Measurements from ENCODE around the gene GPR21.

GPR21 gene

GRCh38 chr9:123005964-123006363, 27.5 kb upstream of the GPR21 start:
- Histone ChIP-seq H3K9ac (ENCODE audit: low read length in 2 of 2) (no peak overlapping the region), H3K27ac (ENCODE audit: low read length) (no peak overlapping the region), H3K27me3 (ENCODE audit: control insufficient read depth in 1 of 2, insufficient read depth in 2 of 2, low read length in 2 of 2) (no peaks in the 10 kb centered on the region), H3K4me1 (ENCODE audit: control insufficient read depth, insufficient read depth, low read length) (no peaks in the 10 kb centered on the region), H3K36me3 (ENCODE audit: control insufficient read depth in 2 of 2, insufficient read depth in 2 of 2, low read length in 2 of 2) (peaks cover 0 to 8% of the 10 kb centered on the region in 2 donors), H3K9me3 (ENCODE audit: control insufficient read depth in 2 of 2, low read length in 2 of 2) (no peaks in the 10 kb centered on the region), H3K4me3 (ENCODE audit: low read length in 2 of 2) (no peak overlapping the region)

- Histone ChIP-seq H3K9me3 (ENCODE audit: control insufficient read depth in 2 of 2, low read length in 2 of 2) (no peaks in the 10 kb centered on the region), H3K36me3 (ENCODE audit: control insufficient read depth in 2 of 2, insufficient read depth in 2 of 2, low read length in 2 of 2) (peaks cover 4 to 8% of the 10 kb centered on the region in 2 donors), H3K27me3 (ENCODE audit: control insufficient read depth in 1 of 2, insufficient read depth in 2 of 2, low read length in 2 of 2) (no peaks in the 10 kb centered on the region), H3K9ac (ENCODE audit: low read length in 2 of 2) (no peak overlapping the region), H3K27ac (ENCODE audit: low read length) (no peak overlapping the region), H3K4me1 (ENCODE audit: control insufficient read depth, insufficient read depth, low read length) (no peaks in the 10 kb centered on the region), H3K4me3 (ENCODE audit: low read length in 2 of 2) (no peak overlapping the region)
Observed at GRCh38 chr9:123007269-123007668, 26.2 kb upstream of the GPR21 start.

GRCh38 chr9:123008909-123009308, 24.6 kb upstream of the GPR21 start:
- H3K4me3 ChIP-seq (ENCODE audit: low read length in 2 of 2) = no peak overlapping the region
- no peak overlapping the region for H3K9ac ChIP-seq (ENCODE audit: low read length in 2 of 2)
- H3K27me3 ChIP-seq (ENCODE audit: control insufficient read depth in 1 of 2, insufficient read depth in 2 of 2, low read length in 2 of 2) = no peaks in the 10 kb centered on the region
- H3K36me3 ChIP-seq (ENCODE audit: control insufficient read depth in 2 of 2, insufficient read depth in 2 of 2, low read length in 2 of 2) = peaks cover 4 to 8% of the 10 kb centered on the region in 2 donors
- no peak overlapping the region for H3K27ac ChIP-seq (ENCODE audit: low read length)
- H3K9me3 ChIP-seq (ENCODE audit: control insufficient read depth in 2 of 2, low read length in 2 of 2) = no peaks in the 10 kb centered on the region
- H3K4me1 ChIP-seq (ENCODE audit: control insufficient read depth, insufficient read depth, low read length) = no peaks in the 10 kb centered on the region

- no peaks in the 10 kb centered on the region for H3K4me1 ChIP-seq (ENCODE audit: control insufficient read depth, insufficient read depth, low read length)
- no peak overlapping the region for H3K4me3 ChIP-seq (ENCODE audit: low read length in 2 of 2)
- no peaks in the 10 kb centered on the region for H3K9me3 ChIP-seq (ENCODE audit: control insufficient read depth in 2 of 2, low read length in 2 of 2)
- H3K27ac ChIP-seq (ENCODE audit: low read length) = no peak overlapping the region
- peaks cover 4 to 21% of the 10 kb centered on the region in 2 donors for H3K36me3 ChIP-seq (ENCODE audit: control insufficient read depth in 2 of 2, insufficient read depth in 2 of 2, low read length in 2 of 2)
- no peaks in the 10 kb centered on the region for H3K27me3 ChIP-seq (ENCODE audit: control insufficient read depth in 1 of 2, insufficient read depth in 2 of 2, low read length in 2 of 2)
- H3K9ac ChIP-seq (ENCODE audit: low read length in 2 of 2) = no peak overlapping the region
Observed at GRCh38 chr9:123011380-123011779, 22.1 kb upstream of the GPR21 start.

GRCh38 chr9:123011878-123012528, 21.5 kb upstream of the GPR21 start:
- peaks cover 4 to 24% of the 10 kb centered on the region in 2 donors for H3K36me3 ChIP-seq (ENCODE audit: control insufficient read depth in 2 of 2, insufficient read depth in 2 of 2, low read length in 2 of 2)
- H3K9me3 ChIP-seq (ENCODE audit: control insufficient read depth in 2 of 2, low read length in 2 of 2) = no peaks in the 10 kb centered on the region
- H3K4me1 ChIP-seq (ENCODE audit: control insufficient read depth, insufficient read depth, low read length) = no peaks in the 10 kb centered on the region
- H3K27me3 ChIP-seq (ENCODE audit: control insufficient read depth in 1 of 2, insufficient read depth in 2 of 2, low read length in 2 of 2) = no peaks in the 10 kb centered on the region
- no peak overlapping the region for H3K4me3 ChIP-seq (ENCODE audit: low read length in 2 of 2)
- H3K27ac ChIP-seq (ENCODE audit: low read length) = no peak overlapping the region
- no peak overlapping the region for H3K9ac ChIP-seq (ENCODE audit: low read length in 2 of 2)

- Histone ChIP-seq H3K27me3 (ENCODE audit: control insufficient read depth in 1 of 2, insufficient read depth in 2 of 2, low read length in 2 of 2) (no peaks in the 10 kb centered on the region), H3K36me3 (ENCODE audit: control insufficient read depth in 2 of 2, insufficient read depth in 2 of 2, low read length in 2 of 2) (peaks cover 16 to 42% of the 10 kb centered on the region in 2 donors), H3K9me3 (ENCODE audit: control insufficient read depth in 2 of 2, low read length in 2 of 2) (no peaks in the 10 kb centered on the region), H3K9ac (ENCODE audit: low read length in 2 of 2) (no peak overlapping the region), H3K27ac (ENCODE audit: low read length) (no peak overlapping the region), H3K4me1 (ENCODE audit: control insufficient read depth, insufficient read depth, low read length) (no peaks in the 10 kb centered on the region), H3K4me3 (ENCODE audit: low read length in 2 of 2) (no peak overlapping the region)
Observed at GRCh38 chr9:123016631-123017030, 16.8 kb upstream of the GPR21 start.

- Histone ChIP-seq H3K36me3 (ENCODE audit: control insufficient read depth in 2 of 2, insufficient read depth in 2 of 2, low read length in 2 of 2) (peaks cover 14 to 41% of the 10 kb centered on the region in 2 donors), H3K4me3 (ENCODE audit: low read length in 2 of 2) (no peak overlapping the region), H3K27me3 (ENCODE audit: control insufficient read depth in 1 of 2, insufficient read depth in 2 of 2, low read length in 2 of 2) (no peaks in the 10 kb centered on the region), H3K9me3 (ENCODE audit: control insufficient read depth in 2 of 2, low read length in 2 of 2) (no peaks in the 10 kb centered on the region), H3K4me1 (ENCODE audit: control insufficient read depth, insufficient read depth, low read length) (no peaks in the 10 kb centered on the region), H3K9ac (ENCODE audit: low read length in 2 of 2) (no peak overlapping the region), H3K27ac (ENCODE audit: low read length) (no peak overlapping the region)
Observed at GRCh38 chr9:123020796-123021195, 12.7 kb upstream of the GPR21 start.

GRCh38 chr9:123026425-123026824, 7.0 kb upstream of the GPR21 start:
- no peak overlapping the region for H3K9ac ChIP-seq (ENCODE audit: low read length in 2 of 2)
- H3K36me3 ChIP-seq (ENCODE audit: control insufficient read depth in 2 of 2, insufficient read depth in 2 of 2, low read length in 2 of 2) = peaks cover 9 to 20% of the 10 kb centered on the region in 2 donors
- no peaks in the 10 kb centered on the region for H3K4me1 ChIP-seq (ENCODE audit: control insufficient read depth, insufficient read depth, low read length)
- no peak overlapping the region for H3K4me3 ChIP-seq (ENCODE audit: low read length in 2 of 2)
- no peaks in the 10 kb centered on the region for H3K9me3 ChIP-seq (ENCODE audit: control insufficient read depth in 2 of 2, low read length in 2 of 2)
- H3K27ac ChIP-seq (ENCODE audit: low read length) = no peak overlapping the region
- H3K27me3 ChIP-seq (ENCODE audit: control insufficient read depth in 1 of 2, insufficient read depth in 2 of 2, low read length in 2 of 2) = no peaks in the 10 kb centered on the region

GRCh38 chr9:123027517-123027916, 6.0 kb upstream of the GPR21 start:
- Histone ChIP-seq H3K9me3 (ENCODE audit: control insufficient read depth in 2 of 2, low read length in 2 of 2) (no peaks in the 10 kb centered on the region), H3K4me3 (ENCODE audit: low read length in 2 of 2) (no peak overlapping the region), H3K27me3 (ENCODE audit: control insufficient read depth in 1 of 2, insufficient read depth in 2 of 2, low read length in 2 of 2) (no peaks in the 10 kb centered on the region), H3K27ac (ENCODE audit: low read length) (no peak overlapping the region), H3K4me1 (ENCODE audit: control insufficient read depth, insufficient read depth, low read length) (no peaks in the 10 kb centered on the region), H3K36me3 (ENCODE audit: control insufficient read depth in 2 of 2, insufficient read depth in 2 of 2, low read length in 2 of 2) (peaks cover 4 to 13% of the 10 kb centered on the region in 2 donors), H3K9ac (ENCODE audit: low read length in 2 of 2) (no peak overlapping the region)

- H3K4me3 ChIP-seq (ENCODE audit: low read length in 2 of 2) = no peak overlapping the region
- no peaks in the 10 kb centered on the region for H3K27me3 ChIP-seq (ENCODE audit: control insufficient read depth in 1 of 2, insufficient read depth in 2 of 2, low read length in 2 of 2)
- no peaks in the 10 kb centered on the region for H3K9me3 ChIP-seq (ENCODE audit: control insufficient read depth in 2 of 2, low read length in 2 of 2)
- H3K9ac ChIP-seq (ENCODE audit: low read length in 2 of 2) = no peak overlapping the region
- no peaks in the 10 kb centered on the region for H3K4me1 ChIP-seq (ENCODE audit: control insufficient read depth, insufficient read depth, low read length)
- H3K27ac ChIP-seq (ENCODE audit: low read length) = no peak overlapping the region
- H3K36me3 ChIP-seq (ENCODE audit: control insufficient read depth in 2 of 2, insufficient read depth in 2 of 2, low read length in 2 of 2) = peaks cover 4 to 13% of the 10 kb centered on the region in 2 donors
Observed at GRCh38 chr9:123028136-123028535, 5.3 kb upstream of the GPR21 start.

- Histone ChIP-seq H3K9me3 (ENCODE audit: control insufficient read depth in 2 of 2, low read length in 2 of 2) (no peaks in the 10 kb centered on the region), H3K4me1 (ENCODE audit: control insufficient read depth, insufficient read depth, low read length) (peaks cover 3% of the 10 kb centered on the region), H3K4me3 (ENCODE audit: low read length in 2 of 2) (no peak overlapping the region), H3K36me3 (ENCODE audit: control insufficient read depth in 2 of 2, insufficient read depth in 2 of 2, low read length in 2 of 2) (peaks cover 4 to 13% of the 10 kb centered on the region in 2 donors), H3K27ac (ENCODE audit: low read length) (no peak overlapping the region), H3K27me3 (ENCODE audit: control insufficient read depth in 1 of 2, insufficient read depth in 2 of 2, low read length in 2 of 2) (no peaks in the 10 kb centered on the region), H3K9ac (ENCODE audit: low read length in 2 of 2) (no peak overlapping the region)
Observed at GRCh38 chr9:123028973-123029372, 4.5 kb upstream of the GPR21 start.
